Anterior cingulate cortex (tissue), 58 donors: ENCODE data around the gene UPK3A.

Source experiments
- DNase-seq, 58 donors: peaks; one replicate each; lab custom pipeline; 2025; lab: John Stamatoyannopoulos, UW

Gene UPK3A

DNA sequence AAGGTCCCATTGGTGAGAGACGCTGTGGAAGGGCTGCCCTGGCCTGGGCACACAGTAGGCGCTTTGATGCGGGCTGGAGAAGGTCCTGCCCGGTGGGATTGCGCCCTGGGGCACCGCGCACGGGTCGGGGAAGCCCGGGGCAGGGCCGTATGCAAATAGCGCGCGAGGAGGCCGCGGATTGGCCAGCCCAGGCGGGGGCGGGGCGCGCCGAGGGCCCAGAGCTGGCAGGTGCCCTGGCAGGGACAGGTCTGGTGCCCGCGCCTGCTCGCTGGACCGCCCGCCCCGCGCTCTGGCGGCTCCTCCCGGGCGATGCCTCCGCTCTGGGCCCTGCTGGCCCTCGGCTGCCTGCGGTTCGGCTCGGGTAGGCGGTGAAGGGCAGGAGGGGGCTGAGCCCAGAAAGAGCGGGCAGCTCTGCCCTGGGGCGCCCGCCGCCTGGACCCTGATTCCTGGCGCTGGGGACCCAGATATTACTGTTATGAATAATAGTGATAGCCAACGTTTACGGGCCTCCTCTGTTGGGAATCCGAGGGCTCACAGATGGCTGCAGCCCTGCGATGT, at the start of gene UPK3A:
TSS of gene UPK3A (plus strand) at position 245 of the 558 bp plus-strand sequence. CDS start at position 310, 65 bp downstream.
- DNase-seq = peak in 19 of 58 donors; percentile 13 to 60 (median 27)

DNA sequence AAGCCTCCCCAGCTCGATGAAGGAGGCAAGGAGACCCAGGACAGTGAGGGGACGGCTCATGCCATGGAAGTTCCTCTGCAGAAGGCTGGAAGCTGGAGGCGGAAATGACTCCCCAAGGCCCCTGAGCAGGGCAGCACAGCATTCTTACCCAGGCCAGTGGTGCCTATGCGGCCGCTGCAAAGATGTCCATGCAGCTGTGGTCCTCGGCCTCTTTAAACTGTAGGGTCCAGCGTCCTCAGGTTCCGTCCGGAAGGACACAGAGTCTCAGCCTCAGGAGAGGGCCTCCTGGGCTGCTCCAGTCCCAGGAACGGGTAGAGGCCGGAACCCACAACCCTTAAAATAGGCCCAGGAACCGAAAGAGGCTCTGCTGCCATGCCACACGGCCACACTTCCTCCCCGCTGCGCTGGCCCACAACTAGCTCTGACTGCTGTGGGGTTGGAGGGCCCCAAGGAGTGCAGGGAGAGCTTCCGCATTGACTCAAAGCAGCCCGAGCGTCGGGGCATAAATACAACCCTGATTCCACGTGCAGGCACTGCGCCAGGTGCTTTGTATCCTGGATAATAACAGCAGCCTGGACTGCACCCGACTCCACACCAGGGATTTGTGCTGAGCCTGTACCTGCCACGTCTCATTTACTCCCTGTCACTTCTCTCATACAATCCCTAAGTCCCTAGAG, 49.5 kb upstream of the UPK3A start:
- DNase-seq = peak in 19 of 58 donors; percentile 14 to 63 (median 31)

DNA sequence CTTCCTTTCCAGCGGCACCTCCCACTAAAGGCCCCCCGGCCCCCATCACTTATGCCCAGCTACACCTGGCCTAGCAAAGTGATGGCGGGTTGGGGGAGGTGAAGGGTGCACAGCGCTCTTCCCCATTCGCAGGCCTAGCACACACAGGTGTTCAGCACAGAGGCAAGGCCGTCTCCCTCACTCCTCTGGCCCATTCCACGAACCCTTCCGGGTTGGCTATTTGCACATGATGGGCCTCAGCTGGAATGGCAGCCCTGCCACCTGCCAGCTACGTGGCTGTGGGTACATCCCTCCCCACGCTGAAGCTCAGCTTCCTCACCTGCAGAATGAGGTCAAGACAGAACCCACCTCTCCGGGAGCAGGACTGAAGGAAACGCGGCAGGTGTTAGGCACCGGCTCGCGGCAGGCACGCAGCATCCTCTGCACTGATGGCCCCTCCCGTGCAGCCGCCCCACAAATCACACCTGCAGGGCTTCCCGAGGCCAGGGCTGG, 48.9 kb upstream of the UPK3A start:
- no peak for DNase-seq

DNA sequence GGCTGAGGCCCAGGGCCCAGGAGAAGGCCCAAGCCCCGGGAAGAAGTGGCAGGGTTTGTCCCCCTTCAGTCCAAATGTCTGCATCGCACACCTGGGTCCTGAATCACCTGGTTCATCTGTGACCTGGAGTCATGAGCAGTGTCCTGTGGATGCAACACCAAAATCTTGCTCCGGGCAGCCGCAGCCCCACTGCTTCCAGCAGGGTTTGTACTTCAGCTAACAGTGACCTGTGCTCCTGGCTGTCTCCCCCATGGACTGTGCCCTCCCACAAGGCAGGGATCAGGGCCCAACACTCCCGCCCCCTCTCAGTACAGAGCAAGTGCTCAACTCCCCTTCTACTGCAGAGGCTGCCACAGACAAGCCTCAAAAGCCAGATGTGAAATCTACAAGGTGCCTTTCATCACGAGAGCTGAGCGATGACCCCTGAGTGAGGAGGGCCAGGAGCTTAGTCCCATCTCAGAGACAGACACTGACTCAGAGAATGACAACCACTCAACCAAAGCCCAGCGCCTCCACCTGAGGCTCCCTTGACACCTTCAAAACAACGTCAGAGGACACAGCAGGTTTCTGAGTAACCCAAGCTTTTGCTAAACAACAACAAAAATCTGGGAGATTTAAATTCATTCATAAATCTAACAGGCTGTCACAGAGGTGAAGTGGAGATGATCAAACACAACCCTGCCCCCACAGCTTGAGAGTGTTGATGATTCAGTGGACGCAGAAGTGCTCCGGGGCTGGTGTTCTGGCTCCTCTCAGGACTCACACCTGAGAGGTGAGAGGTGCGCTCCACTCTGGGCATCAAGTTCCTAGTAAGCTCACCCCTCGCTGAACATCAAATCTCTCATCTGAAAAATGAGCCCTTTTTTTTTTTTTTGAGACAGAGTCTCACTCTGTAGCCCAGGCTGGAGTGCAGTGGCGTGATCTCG, 47.4 kb upstream of the UPK3A start:
- DNase-seq = no peak

DNA sequence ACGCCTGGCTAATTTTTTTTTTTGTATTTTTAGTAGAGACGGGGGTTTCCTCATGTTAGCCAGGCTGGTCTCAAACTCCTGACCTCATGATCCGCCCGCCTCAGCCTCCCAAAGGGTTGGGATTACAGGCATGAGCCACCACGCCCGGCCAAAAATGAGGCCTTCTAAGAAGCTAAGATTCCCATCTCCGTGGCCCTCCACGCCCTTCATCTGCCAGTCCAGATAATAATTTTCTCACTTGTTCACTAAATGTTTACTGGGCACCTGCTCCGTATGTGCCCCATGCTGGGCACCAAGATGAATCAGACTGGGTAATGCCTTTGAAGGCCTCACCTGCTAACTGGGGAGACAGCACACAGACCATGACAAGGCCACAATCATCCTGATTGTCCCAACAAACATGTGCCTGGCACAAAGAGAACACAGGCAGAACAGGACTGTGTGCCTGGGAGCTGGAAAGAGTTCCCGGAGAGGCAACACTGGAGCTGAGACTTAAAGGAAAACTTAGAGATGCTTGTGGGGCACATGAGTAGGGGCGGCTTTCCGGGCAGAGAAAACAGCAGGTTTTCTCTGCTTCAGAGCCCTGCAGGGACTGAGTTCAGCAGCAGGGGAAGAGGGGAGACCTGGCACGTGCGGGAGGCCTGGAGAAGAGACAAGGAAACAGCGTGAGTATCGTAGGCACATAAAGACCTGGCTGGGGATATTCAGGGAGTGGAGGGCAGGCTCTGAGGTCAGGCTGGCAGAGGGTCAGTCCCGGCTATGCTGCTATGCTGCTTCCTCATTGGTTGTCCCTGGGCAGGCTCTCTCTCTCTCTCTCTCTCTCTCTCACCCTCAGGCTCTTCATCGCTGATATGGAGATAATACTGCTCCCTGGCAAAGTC, 46.4 kb upstream of the UPK3A start:
- DNase-seq = no peak

DNA sequence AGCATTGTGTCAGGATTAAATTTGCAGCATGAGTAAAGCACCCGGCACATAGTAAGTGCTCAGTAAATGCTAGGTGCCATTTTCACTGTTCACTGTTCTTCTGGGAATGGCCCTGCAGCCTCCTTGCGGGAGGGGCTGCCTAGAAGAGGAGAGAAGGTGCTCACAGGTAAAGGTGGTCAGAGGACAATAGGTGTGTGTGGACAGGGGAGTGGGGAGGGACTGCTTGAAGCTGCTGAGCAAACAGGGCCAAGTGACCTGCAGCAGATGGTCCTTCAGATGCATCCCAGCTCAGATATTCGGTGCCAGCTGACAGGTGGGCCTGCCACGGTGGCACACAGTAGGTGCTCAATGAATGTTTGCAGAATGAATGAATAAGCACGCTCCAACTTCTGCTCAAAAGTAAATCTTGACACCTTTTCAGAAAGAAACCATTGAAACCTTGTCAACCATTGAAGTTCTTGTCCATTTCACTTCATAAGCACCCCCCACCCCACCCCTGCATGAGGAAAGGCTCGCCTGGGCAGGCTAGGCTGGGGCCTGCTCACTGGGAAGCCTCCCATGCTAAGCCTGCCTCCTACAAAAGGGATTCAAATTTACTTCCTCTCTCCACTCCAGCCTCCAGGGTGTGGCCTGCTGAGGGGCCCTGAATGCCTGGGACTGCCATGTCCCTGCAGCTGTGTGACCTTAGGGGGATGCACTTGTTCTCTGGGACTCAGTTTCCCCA, 45.6 kb upstream of the UPK3A start:
- peak in 2 of 58 donors; percentile 23 to 42 for DNase-seq

DNA sequence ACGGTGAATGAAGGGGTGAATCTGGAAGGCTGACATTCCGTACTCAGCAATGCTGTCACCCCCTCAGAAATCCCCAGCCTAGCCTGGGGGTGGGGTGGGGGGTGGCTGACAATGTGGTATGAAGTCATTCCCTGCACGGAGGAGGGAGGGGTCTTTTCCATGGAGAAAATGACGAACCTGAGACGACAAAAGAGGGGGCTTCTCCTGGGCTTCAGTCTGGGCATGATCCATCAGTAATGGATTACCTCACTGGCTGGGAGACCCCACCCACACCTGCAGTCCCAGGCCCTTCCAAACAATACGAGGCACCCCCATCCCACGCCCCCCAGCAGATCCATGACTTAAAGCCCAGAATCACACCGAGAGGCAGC, 45.1 kb upstream of the UPK3A start:
- no peak for DNase-seq

DNA sequence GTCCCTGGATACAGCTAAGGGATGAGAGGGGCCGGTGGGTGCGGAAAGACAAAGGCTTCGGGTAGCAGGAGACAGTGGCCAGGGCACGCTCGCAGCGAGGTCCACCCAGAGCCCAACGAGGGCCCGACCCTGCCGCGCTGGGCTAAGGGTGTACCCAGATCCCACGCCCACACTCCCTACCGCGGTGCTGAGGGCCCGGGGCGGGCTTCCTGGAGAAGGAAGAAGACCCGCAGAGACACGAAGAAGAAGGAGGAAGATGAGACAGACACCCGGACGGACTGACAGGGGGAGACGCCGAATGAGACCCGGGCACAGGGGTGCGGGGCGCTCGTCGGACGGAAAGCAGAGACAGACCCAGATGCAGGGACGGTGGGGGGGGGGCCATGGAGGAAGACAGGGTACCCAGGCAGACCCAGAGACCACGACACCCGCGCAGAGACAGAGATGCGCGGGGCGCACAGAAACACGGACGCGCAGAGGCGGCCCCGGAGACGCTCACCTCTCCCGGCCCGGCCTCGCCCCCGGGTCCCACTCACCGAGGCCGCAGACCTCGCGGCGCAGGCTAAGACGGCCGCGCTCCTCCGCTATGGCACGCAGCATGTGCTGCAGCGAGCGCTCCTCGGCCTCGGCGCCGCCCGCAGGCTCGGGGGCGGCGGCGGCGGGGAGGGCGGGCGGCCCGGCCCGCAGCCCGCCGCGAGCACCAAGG, 44.5 kb upstream of the UPK3A start:
- peak in 2 of 58 donors; percentile 23 to 30 for DNase-seq

DNA sequence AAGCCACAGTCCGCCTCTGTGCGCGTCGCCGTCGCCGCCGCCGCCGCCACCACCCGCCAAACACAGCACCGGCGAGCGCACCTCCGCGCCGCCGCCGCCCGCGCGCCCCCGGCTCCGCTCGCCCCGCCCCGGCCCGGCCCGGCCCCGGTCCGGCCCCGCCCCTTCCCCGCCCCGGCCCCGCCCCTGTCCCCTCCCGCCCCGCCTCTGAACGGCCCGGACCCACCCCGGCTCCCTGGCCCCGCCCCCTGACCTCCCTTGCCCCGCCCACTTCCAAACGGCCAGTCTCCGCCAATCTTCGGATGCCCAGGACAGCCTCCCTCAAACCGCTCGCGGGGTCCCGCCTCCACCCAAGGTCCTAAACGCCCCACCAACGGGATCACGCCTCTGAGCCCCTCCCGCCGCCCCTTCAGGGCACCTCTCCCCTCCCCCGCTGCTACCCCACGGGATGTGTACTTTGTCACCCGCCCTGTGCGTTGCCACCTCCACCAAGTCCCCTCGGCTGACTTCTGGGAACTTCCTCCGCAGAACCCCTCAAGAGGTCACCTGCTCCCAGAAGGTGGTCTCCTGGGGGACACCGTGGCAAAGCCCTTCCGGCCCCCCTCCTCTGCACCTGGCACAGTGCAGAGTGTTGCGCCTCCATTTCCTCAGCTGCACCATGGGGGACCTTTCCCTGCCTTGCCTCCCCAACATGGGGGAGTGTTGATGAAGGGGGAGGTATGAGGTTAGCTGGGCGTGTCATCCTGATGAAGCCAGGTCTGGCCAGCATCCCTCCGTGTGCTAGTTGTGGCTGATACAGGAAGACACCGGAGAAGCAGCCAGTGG, 43.7 kb upstream of the UPK3A start, which contains the start of gene KIAA0930:
TSS of gene KIAA0930 (minus strand) at position 85 of the 822 bp plus-strand sequence. CDS start 191 bp downstream, outside the sequence.
- peak in 50 of 58 donors; percentile 33 to 87 (median 74) for DNase-seq

DNA sequence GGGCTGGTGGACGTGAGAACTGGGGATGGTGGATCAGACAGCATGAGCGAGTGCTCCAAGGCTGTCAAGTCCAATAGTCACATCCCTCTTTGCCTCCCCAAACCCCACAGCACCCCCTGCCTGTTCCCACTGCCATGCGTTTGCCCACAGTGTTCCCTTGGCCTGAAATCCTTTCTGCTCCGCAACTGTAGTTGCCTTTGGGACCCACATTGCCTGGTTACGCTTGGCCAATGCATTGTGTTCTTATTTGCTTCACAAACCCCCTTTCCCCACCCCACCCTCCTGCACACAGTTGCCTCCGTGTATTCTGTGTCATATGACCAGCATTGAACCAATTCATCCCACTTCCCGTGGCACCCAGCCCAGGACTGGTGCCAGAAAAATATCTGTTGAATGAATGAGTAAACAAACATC, 42.0 kb upstream of the UPK3A start:
- peak in 42 of 58 donors; percentile 16 to 83 (median 40) for DNase-seq

DNA sequence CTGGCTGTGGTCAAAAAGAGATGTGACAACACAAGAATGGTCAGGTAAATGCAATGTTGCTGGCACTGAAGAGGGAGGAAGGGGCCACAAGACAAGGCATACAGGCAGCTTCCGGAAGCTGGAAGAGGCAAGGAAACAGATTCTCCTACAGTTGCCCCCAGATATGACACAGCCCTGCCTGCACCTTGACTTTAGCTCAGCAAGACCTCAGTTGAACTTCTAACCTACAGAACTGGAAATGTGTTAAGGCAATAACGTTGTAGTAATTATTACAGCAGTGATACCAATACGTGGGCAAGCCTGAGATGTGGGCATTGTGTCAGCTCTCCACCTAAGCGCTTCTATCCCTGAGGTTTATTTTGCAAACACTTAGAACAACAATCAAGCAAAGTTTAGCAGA, 39.8 kb upstream of the UPK3A start:
- no peak for DNase-seq

DNA sequence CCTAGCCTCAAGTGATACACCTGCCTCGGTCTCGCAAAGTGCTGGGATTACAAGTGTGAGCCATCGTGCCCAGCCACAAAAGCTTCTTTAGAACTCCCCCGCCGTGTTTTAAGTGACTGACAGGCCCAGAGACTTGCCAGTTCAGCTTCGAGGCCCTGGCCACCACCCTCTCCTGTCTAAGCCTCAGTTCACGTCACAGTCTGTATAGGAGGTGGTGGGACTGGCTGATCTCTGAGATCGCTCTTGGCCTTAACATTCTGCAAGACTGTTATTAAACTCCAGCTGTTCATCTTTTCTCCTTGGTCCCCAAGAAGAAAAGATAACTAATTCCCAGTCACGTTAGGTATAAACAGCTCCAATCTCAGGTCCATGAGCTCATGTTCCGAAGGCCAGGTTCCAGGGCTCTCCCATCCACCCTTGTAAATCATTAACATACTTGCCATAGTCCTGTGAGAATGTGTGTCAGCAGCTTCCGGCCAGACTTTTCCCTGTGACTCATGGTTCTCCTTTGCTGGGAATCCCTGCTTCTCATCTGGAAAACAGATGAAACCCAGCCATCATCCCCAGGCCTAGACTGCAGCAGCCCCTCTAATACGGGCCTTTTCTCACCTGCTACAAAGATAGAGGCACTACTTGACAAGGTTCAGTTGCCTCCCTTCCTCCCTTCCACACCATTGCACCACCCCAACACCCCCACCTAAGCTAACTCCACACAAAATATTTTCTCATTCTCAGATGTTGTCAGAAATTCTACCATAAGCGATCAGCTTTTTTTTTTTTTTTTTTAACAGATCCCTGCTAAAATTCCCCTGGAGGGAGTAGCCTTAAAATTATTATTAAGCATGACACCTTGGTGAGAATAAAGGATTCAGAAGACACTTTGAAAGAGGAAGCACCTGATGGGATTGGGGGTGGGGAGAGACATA, 38.4 kb upstream of the UPK3A start:
- peak in 2 of 58 donors; percentile 12 to 19 for DNase-seq

DNA sequence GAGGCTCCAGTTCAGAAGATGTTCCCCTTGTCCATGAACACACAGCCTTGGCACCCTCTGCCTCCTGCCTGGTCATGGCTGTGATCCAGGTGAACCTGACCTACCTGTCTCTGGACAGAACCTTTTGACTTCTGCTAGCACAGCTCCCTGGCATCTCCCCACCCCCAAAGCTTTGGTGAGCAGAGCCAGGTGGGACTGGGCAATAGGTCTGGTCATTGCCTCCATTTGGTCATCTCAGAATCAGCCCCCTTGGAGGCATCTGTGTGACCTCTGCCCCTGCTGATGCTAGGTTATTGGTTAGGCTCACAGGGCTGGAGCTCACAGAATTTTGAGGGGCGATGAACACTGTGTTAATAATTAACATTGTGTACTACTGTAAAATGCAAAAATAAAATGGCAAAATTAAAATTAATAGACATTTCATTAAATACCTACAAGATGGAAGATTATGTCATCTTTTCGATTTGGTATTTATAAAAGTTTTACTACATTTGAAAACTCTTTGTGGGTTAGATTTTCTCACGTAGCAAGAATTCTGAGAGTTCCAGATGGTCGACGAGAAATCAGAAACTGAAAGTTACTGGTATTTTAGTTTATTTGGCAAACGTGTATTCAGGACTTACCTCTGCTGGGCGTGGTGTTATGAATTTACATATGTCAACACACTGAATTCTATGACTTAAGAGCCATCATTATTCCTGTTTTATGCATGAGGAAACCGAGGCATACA, 35.8 kb upstream of the UPK3A start:
- DNase-seq = no peak

DNA sequence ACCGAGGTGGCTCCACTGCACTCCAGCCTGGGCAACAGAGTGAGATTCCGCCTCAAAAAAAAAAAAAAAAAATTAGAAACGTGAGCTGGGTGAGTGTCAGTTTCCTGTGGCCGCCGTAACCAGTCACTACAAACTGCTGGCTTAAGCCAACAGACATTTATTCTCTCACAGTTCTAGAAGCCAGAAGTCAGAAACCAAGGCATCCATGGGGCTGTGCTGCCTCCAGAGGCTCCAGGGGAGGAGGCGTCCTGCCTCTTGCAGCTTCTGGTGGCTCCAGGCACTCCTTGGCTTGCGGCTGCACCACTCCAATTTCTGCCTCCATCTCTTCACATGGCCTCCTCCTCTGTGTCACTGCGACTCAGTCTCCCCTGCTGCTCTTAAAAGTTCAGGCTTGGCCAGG, 32.9 kb upstream of the UPK3A start:
- no peak for DNase-seq

DNA sequence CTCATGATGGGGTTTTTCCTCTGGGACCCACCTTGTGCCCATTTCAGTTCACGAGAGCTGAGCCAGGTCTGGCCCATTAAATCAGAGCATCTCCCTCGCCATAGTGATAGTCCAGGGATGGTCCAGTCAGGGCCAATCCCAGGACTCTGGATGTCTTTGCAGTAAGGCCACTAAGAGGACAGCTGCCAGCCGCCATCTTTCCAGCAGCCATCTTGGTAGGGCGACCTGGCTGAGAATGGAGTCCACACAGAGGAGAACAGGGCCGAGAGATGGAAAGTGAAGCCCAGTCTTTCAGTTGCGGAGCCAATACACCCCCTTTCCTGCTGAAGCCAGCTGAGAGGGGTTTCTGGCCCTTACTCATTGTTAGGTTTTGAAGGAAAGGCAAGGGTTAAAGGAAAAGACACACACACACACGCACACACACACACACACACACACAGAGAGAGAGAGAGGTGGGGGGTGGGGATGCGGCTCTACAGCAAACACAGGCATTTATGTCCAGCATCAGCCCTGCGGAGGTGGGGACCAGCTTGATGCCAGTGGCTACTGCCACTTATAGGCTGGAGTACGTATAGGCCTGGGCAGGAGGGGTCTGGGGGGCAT, 31.6 kb upstream of the UPK3A start:
- DNase-seq = no peak
